ENCODE data around the gene DHRS3. TPM values are rescaled to one million over a fixed set of nuclear protein-coding genes. Genes with fewer than 3 reads are reported as not detected.
A peak's percentile ranks its signal among the peaks of the same experiment; 100 is the strongest.

Gene DHRS3
- total and polyA plus RNA-seq, 8 donors, result 15.1 to 103 (median 58.2) TPM

GRCh38 chr1:12554521-12555305, 63.3 kb downstream of the DHRS3 start:
- H3K27ac ChIP-seq, result peak overlapping the region in 4 of 5 donors; percentile 42 to 86 (median 78)
- intact Hi-C loops (cut with DNase I; ENCODE audit: low total_unique reads), result no loop called here
- 88 to 95% (median 93%) methylated on average over 13 to 18 of the region's 18 CpGs for WGBS, 5 donors
- H3K36me3 ChIP-seq, result no peaks in the 10 kb centered on the region
- TF ChIP-seq CTCF (IDR thresholded peaks at IDR 0.05) (no peak), EP300 (IDR thresholded peaks at IDR 0.05) (no peak), POLR2AphosphoS5 (IDR thresholded peaks at IDR 0.05) (no peak), POLR2A (IDR thresholded peaks at IDR 0.05) (no peak)
- H3K4me3 ChIP-seq, result no peak overlapping the region
- no peaks in the 10 kb centered on the region for H3K9me3 ChIP-seq
- H3K4me1 ChIP-seq, result peaks cover 9 to 48% (median 24%) of the 10 kb centered on the region in 4 donors
- no peak for DNase-seq
- no peaks in the 10 kb centered on the region for H3K27me3 ChIP-seq

GRCh38 chr1:12553963-12554362, 64.0 kb downstream of the DHRS3 start:
- intact Hi-C loops (cut with DNase I; ENCODE audit: low total_unique reads), result no loop called here
- H3K36me3 ChIP-seq, result no peaks in the 10 kb centered on the region
- peak overlapping the region in 3 of 5 donors; percentile 42 to 86 (median 69) for H3K27ac ChIP-seq
- no peaks in the 10 kb centered on the region for H3K27me3 ChIP-seq
- DNase-seq, result no peak
- no peaks in the 10 kb centered on the region for H3K9me3 ChIP-seq
- peaks cover 16 to 55% (median 31%) of the 10 kb centered on the region in 4 donors for H3K4me1 ChIP-seq
- TF ChIP-seq CTCF (IDR thresholded peaks at IDR 0.05), result no peak
- no peak for TF ChIP-seq EP300 (IDR thresholded peaks at IDR 0.05)
- no peak for TF ChIP-seq POLR2AphosphoS5 (IDR thresholded peaks at IDR 0.05)
- TF ChIP-seq POLR2A (IDR thresholded peaks at IDR 0.05), result no peak
- no peak overlapping the region for H3K4me3 ChIP-seq
- WGBS, 5 donors, result 50 to 97% (median 83%) methylated on average over 3 of the region's 3 CpGs

- Histone ChIP-seq H3K9me3 (no peaks in the 10 kb centered on the region), H3K4me1 (peaks cover 21 to 60% (median 34%) of the 10 kb centered on the region in 4 donors), H3K27ac (peak overlapping the region in 3 of 5 donors; percentile 42 to 86 (median 69)), H3K36me3 (no peaks in the 10 kb centered on the region), H3K27me3 (no peaks in the 10 kb centered on the region), H3K4me3 (no peak overlapping the region)
- WGBS, 5 donors, result 80 to 93% (median 88%) methylated on average over 13 to 16 of the region's 16 CpGs
- intact Hi-C loops (cut with DNase I; ENCODE audit: low total_unique reads), result no loop called here
- no peak for DNase-seq
- TF ChIP-seq POLR2A (IDR thresholded peaks at IDR 0.05) (no peak), POLR2AphosphoS5 (IDR thresholded peaks at IDR 0.05) (no peak), EP300 (IDR thresholded peaks at IDR 0.05) (no peak), CTCF (IDR thresholded peaks at IDR 0.05) (no peak)
These were observed 64.8 kb downstream of the DHRS3 start for GRCh38 chr1:12552951-12553921.
